ENCODE results near the gene DOP1A. TPM values are rescaled to one million over a fixed set of nuclear protein-coding genes. Genes with fewer than 3 reads are reported as not detected.

Gene DOP1A
- 6.7 and 7.1 TPM in 2 replicates for total RNA-seq

- no peaks in the 10 kb centered on the region for H3K36me3 Mint-ChIP-seq (ENCODE audit: low read depth)
- H3K9me3 Mint-ChIP-seq, result no peaks in the 10 kb centered on the region
- intact Hi-C loops (cut with micrococcal nuclease), result loop anchor here (1.0 to 10.0 kb wide), 8 partner anchors 126 to 1315 kb away; partner anchors contain the start of genes CEP162, IBTK, PGM3 and RWDD2A
- peak within 1 kb of the TSS; percentile 89 for H3K4me3 Mint-ChIP-seq
- H3K4me1 Mint-ChIP-seq (ENCODE audit: low read depth), result peaks cover 28% of the 10 kb centered on the region
- H3K27ac Mint-ChIP-seq, result peak within 1 kb of the TSS; percentile 89
- H3K27me3 Mint-ChIP-seq (ENCODE audit: insufficient read depth), result no peaks in the 10 kb centered on the region
- peak; percentile 92 for DNase-seq (ENCODE audit: low spot score)
Measured at GRCh38 chr6:83067448-83068439, at the start of gene DOP1A. DOP1A (plus strand) TSS chr6:83067671; CDS start chr6:83096978, 29,307 bp downstream.

GRCh38 chr6:83019741-83020140 lies 47.7 kb upstream of the DOP1A start:
- Mint-ChIP-seq H3K9me3 (peaks cover 4% of the 10 kb centered on the region), H3K36me3 (ENCODE audit: low read depth) (peaks cover 10% of the 10 kb centered on the region), H3K27me3 (ENCODE audit: insufficient read depth) (no peaks in the 10 kb centered on the region), H3K4me1 (ENCODE audit: low read depth) (no peaks in the 10 kb centered on the region), H3K4me3 (no peak overlapping the region), H3K27ac (no peak overlapping the region)
- intact Hi-C loops (cut with micrococcal nuclease), result no loop called here
- no peak for DNase-seq (ENCODE audit: low spot score)

GRCh38 chr6:83031689-83032088 lies 35.8 kb upstream of the DOP1A start:
- H3K9me3 Mint-ChIP-seq, result peaks cover 32% of the 10 kb centered on the region
- H3K4me1 Mint-ChIP-seq (ENCODE audit: low read depth), result no peaks in the 10 kb centered on the region
- DNase-seq (ENCODE audit: low spot score), result no peak
- no peaks in the 10 kb centered on the region for H3K27me3 Mint-ChIP-seq (ENCODE audit: insufficient read depth)
- no peak overlapping the region for H3K4me3 Mint-ChIP-seq
- H3K27ac Mint-ChIP-seq, result no peak overlapping the region
- intact Hi-C loops (cut with micrococcal nuclease), result no loop called here
- H3K36me3 Mint-ChIP-seq (ENCODE audit: low read depth), result peaks cover 20% of the 10 kb centered on the region

GRCh38 chr6:83038246-83038645 lies 29.2 kb upstream of the DOP1A start:
- DNase-seq (ENCODE audit: low spot score), result no peak
- H3K4me1 Mint-ChIP-seq (ENCODE audit: low read depth), result no peaks in the 10 kb centered on the region
- peaks cover 13% of the 10 kb centered on the region for H3K36me3 Mint-ChIP-seq (ENCODE audit: low read depth)
- peaks cover 9% of the 10 kb centered on the region for H3K9me3 Mint-ChIP-seq
- no peak overlapping the region for H3K27ac Mint-ChIP-seq
- intact Hi-C loops (cut with micrococcal nuclease), result no loop called here
- H3K27me3 Mint-ChIP-seq (ENCODE audit: insufficient read depth), result no peaks in the 10 kb centered on the region
- H3K4me3 Mint-ChIP-seq, result no peak overlapping the region

- H3K9me3 Mint-ChIP-seq, result no peaks in the 10 kb centered on the region
- intact Hi-C loops (cut with micrococcal nuclease), result no loop called here
- no peaks in the 10 kb centered on the region for H3K27me3 Mint-ChIP-seq (ENCODE audit: insufficient read depth)
- no peak overlapping the region for H3K27ac Mint-ChIP-seq
- H3K36me3 Mint-ChIP-seq (ENCODE audit: low read depth), result peaks cover 3% of the 10 kb centered on the region
- no peaks in the 10 kb centered on the region for H3K4me1 Mint-ChIP-seq (ENCODE audit: low read depth)
- DNase-seq (ENCODE audit: low spot score), result no peak
- no peak overlapping the region for H3K4me3 Mint-ChIP-seq
Measured at GRCh38 chr6:83042467-83043053, 24.9 kb upstream of the DOP1A start.

GRCh38 chr6:83044091-83044768 lies 23.2 kb upstream of the DOP1A start:
- Mint-ChIP-seq H3K4me3 (no peak overlapping the region), H3K27ac (no peak overlapping the region), H3K9me3 (no peaks in the 10 kb centered on the region), H3K27me3 (ENCODE audit: insufficient read depth) (no peaks in the 10 kb centered on the region), H3K4me1 (ENCODE audit: low read depth) (no peaks in the 10 kb centered on the region), H3K36me3 (ENCODE audit: low read depth) (peaks cover 3% of the 10 kb centered on the region)
- intact Hi-C loops (cut with micrococcal nuclease), result no loop called here
- no peak for DNase-seq (ENCODE audit: low spot score)

GRCh38 chr6:83047065-83047754 lies 20.3 kb upstream of the DOP1A start:
- peaks cover 1% of the 10 kb centered on the region for H3K36me3 Mint-ChIP-seq (ENCODE audit: low read depth)
- H3K9me3 Mint-ChIP-seq, result no peaks in the 10 kb centered on the region
- no peaks in the 10 kb centered on the region for H3K27me3 Mint-ChIP-seq (ENCODE audit: insufficient read depth)
- H3K27ac Mint-ChIP-seq, result no peak overlapping the region
- no peak for DNase-seq (ENCODE audit: low spot score)
- H3K4me1 Mint-ChIP-seq (ENCODE audit: low read depth), result no peaks in the 10 kb centered on the region
- intact Hi-C loops (cut with micrococcal nuclease), result no loop called here
- H3K4me3 Mint-ChIP-seq, result no peak overlapping the region

- Mint-ChIP-seq H3K27me3 (ENCODE audit: insufficient read depth) (no peaks in the 10 kb centered on the region), H3K4me3 (no peak overlapping the region), H3K27ac (no peak overlapping the region), H3K9me3 (no peaks in the 10 kb centered on the region), H3K36me3 (ENCODE audit: low read depth) (peaks cover 5% of the 10 kb centered on the region), H3K4me1 (ENCODE audit: low read depth) (no peaks in the 10 kb centered on the region)
- intact Hi-C loops (cut with micrococcal nuclease), result no loop called here
- no peak for DNase-seq (ENCODE audit: low spot score)
Measured at GRCh38 chr6:83051377-83052172, 15.9 kb upstream of the DOP1A start.

GRCh38 chr6:83053678-83054077 lies 13.8 kb upstream of the DOP1A start:
- H3K27me3 Mint-ChIP-seq (ENCODE audit: insufficient read depth), result no peaks in the 10 kb centered on the region

GRCh38 chr6:83055366-83055964 lies 12.0 kb upstream of the DOP1A start:
- intact Hi-C loops (cut with micrococcal nuclease), result loop anchor here (1.0 kb wide), 2 partner anchors 785 to 803 kb away; no protein-coding TSS in a partner anchor
- no peak overlapping the region for H3K4me3 Mint-ChIP-seq
- DNase-seq (ENCODE audit: low spot score), result no peak
- H3K9me3 Mint-ChIP-seq, result no peaks in the 10 kb centered on the region
- peaks cover 7% of the 10 kb centered on the region for H3K36me3 Mint-ChIP-seq (ENCODE audit: low read depth)
- H3K27ac Mint-ChIP-seq, result no peak overlapping the region
- H3K27me3 Mint-ChIP-seq (ENCODE audit: insufficient read depth), result no peaks in the 10 kb centered on the region
- H3K4me1 Mint-ChIP-seq (ENCODE audit: low read depth), result peaks cover 6% of the 10 kb centered on the region

More at GRCh38 chr6:83053678-83054077, 13.8 kb upstream of the DOP1A start:
- Mint-ChIP-seq H3K4me3 (no peak overlapping the region), H3K36me3 (ENCODE audit: low read depth) (peaks cover 7% of the 10 kb centered on the region), H3K27ac (no peak overlapping the region), H3K4me1 (ENCODE audit: low read depth) (peaks cover 6% of the 10 kb centered on the region), H3K9me3 (no peaks in the 10 kb centered on the region)
- intact Hi-C loops (cut with micrococcal nuclease), result no loop called here
- DNase-seq (ENCODE audit: low spot score), result no peak

GRCh38 chr6:83057705-83058321 lies 9.7 kb upstream of the DOP1A start:
- no peak overlapping the region for H3K27ac Mint-ChIP-seq
- intact Hi-C loops (cut with micrococcal nuclease), result no loop called here
- no peak overlapping the region for H3K4me3 Mint-ChIP-seq
- H3K9me3 Mint-ChIP-seq, result no peaks in the 10 kb centered on the region
- no peaks in the 10 kb centered on the region for H3K27me3 Mint-ChIP-seq (ENCODE audit: insufficient read depth)
- H3K36me3 Mint-ChIP-seq (ENCODE audit: low read depth), result peaks cover 5% of the 10 kb centered on the region
- no peak for DNase-seq (ENCODE audit: low spot score)
- H3K4me1 Mint-ChIP-seq (ENCODE audit: low read depth), result peaks cover 12% of the 10 kb centered on the region
